ENCODE measurements around the gene MORN1.
"Not testable (repeated sequence)": the region's sequence is repeated elsewhere in the genome, so short reads cannot be mapped to it uniquely, and the experiment has no call there.

MORN1 gene

DNA sequence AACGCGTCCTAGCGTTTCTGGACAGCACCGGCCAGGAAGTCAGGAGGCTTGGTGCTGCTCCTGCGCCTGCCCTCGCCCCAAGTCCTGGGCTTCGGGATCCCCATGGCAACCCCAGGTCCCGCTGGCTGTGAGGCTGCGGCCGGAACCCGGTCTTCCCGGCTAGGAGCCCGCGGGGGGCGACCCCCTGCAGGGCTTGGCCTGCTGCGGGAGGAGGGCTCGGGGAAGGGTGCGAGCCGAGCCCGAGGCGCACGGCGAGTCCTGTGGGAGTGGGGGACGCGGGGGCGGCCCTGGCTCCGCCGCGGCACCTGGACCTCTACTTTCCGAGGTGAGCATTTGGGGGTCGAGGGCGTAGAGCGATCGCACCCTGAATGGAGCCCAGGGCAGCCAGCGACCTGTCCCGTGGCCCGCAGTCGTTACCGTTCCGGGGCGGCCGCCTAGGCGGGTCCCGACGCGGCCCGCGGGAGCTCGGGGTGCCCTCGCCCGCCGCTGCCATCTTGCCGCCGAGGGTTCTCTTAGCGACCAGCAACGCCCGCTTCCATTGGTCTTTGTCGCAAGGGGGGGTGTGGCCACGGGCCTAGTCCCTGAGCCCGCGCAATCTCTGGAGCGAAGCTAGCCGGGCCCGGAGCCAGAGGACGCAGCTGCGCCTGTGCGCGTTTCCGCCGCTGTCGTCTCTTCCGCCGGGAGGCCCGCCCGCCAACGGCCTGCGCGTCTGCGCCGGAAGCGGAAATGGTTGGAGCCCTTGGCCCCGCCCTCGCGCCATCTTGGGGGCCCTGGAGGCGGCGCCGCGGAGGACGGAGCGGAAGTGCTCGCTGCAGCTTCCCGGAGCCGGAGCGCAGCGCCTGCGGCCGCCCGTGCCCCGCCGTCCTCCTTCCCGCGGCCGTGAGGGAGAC is at the start of gene MORN1, which contains the start of gene RER1:
MORN1 (minus strand) TSS at position 514 of the 890 bp plus-strand sequence; CDS start at position 493, 21 bp downstream.
RER1 (plus strand) TSS at position 801 of the 890 bp plus-strand sequence. CDS start 3,950 bp downstream, outside the sequence.
- peak within 1 kb of the TSS; percentile 82 for H3K4me3 ChIP-seq (replicated peaks; ENCODE audit: low read depth, low read length)
- peak; percentile 99 for DNase-seq (ENCODE audit: low read depth)
- TF ChIP-seq, protein P1, sequence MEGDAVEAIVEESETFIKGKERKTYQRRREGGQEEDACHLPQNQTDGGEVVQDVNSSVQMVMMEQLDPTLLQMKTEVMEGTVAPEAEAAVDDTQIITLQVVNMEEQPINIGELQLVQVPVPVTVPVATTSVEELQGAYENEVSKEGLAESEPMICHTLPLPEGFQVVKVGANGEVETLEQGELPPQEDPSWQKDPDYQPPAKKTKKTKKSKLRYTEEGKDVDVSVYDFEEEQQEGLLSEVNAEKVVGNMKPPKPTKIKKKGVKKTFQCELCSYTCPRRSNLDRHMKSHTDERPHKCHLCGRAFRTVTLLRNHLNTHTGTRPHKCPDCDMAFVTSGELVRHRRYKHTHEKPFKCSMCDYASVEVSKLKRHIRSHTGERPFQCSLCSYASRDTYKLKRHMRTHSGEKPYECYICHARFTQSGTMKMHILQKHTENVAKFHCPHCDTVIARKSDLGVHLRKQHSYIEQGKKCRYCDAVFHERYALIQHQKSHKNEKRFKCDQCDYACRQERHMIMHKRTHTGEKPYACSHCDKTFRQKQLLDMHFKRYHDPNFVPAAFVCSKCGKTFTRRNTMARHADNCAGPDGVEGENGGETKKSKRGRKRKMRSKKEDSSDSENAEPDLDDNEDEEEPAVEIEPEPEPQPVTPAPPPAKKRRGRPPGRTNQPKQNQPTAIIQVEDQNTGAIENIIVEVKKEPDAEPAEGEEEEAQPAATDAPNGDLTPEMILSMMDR (IDR thresholded peaks at IDR 0.05; ENCODE audit: low read length, missing control alignments) = no peak

DNA sequence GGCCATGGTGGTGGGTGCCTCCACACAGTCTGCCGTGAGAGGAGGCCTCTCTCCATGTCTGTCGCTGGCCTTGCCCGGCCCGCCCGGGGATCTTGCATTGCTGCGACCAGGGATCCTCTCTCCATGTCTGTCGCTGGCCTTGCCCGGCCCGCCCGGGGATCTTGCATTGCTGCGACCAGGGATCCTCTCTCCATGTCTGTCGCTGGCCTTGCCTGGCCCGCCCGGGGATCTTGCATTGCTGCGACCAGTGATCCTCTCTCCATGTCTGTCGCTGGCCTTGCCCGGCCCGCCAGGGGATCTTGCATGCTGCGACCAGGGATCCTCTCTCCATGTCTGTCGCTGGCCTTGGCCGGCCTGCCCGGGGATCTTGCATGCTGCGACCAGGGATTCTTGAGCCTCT is 49.0 kb upstream of the MORN1 start:
- H3K4me3 ChIP-seq (replicated peaks; ENCODE audit: low read depth, low read length); DNase-seq (ENCODE audit: low read depth): not testable (repeated sequence)

DNA sequence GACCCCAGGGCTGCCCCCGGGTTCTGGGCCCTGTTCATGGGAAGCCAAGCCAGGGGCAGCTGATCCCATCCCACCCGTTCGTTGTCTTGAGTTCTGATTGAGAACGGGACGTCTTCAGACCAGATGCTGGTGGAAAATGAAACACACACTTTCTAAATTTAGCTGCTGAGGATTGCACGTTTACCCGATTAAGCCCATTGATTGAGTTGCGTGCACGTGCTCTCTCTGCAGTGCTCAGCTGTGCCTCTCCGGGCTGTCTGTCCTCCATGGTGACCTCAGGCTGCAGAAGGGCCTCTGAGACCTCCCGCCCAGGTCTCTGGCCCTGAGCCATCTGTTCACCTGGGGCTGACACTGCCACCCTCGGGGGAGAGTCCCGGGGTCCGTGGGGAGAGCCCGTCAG is 48.0 kb upstream of the MORN1 start:
- no peak for DNase-seq (ENCODE audit: low read depth)
- no peak overlapping the region for H3K4me3 ChIP-seq (replicated peaks; ENCODE audit: low read depth, low read length)
- TF ChIP-seq, protein P1 (IDR thresholded peaks at IDR 0.05; ENCODE audit: low read length, missing control alignments) = no peak

DNA sequence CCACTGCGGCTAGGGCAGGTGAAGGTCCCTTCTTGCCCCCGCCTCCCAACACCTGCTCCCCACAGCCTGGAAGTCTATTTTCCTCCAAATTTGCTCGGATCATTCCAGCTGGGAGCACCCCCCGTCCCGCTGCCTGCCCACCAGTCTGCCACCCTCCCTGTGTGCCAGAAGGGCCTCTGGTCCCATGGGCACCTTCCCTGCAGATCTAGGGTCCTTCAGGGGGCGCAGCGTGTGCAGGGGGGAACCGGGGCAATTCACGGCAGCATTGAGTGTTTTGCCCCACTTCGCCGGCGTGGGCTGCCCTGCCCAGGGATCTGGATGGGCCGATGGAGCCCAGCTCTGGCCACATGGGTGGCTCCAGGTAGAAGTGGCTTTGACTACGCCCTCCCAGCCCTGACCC is 47.3 kb upstream of the MORN1 start:
- no peak for DNase-seq (ENCODE audit: low read depth)
- H3K4me3 ChIP-seq (replicated peaks; ENCODE audit: low read depth, low read length) = no peak overlapping the region
- TF ChIP-seq, protein P1 (IDR thresholded peaks at IDR 0.05; ENCODE audit: low read length, missing control alignments) = no peak

DNA sequence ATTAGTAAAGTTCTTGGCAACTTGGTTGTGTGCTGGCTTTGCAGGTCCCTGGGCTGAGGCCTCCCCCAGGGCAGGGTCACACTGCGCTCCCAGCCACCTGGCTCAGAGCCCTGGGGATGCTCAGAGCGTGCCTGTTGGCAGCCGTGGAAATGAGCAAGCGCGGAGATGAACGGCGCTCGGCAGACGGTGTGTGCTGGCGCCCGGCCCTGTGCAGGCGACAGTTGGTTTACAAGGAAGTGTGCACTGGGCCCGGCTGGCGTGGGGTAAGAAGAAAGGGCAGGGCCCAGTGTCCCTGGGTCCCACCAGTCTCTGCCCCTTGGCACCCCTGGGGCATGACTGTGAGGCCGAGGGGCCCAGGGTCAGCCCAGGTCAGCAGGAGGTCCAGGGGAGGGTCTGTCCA is 46.7 kb upstream of the MORN1 start:
- TF ChIP-seq, protein P1 (IDR thresholded peaks at IDR 0.05; ENCODE audit: low read length, missing control alignments) = no peak
- DNase-seq (ENCODE audit: low read depth) = no peak
- no peak overlapping the region for H3K4me3 ChIP-seq (replicated peaks; ENCODE audit: low read depth, low read length)

DNA sequence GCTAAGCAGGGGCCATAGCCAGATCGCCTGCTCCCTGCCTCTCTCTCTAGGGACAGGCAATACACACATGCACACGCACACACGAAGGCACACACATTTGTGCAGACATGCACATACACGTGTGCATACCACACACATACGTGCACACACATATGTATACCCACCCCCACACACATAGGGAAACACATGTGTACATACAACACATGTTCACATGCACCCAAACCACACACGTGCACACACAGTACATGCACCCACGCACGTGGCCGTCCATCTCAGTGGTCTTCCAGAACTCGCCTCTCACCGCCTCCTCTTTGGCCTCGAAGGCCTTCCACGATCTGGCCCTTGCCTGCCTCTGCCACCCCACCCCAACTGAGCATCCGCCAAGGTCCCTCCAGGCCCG is 46.3 kb upstream of the MORN1 start:
- TF ChIP-seq, protein P1 (IDR thresholded peaks at IDR 0.05; ENCODE audit: low read length, missing control alignments) = no peak
- no peak overlapping the region for H3K4me3 ChIP-seq (replicated peaks; ENCODE audit: low read depth, low read length)
- no peak for DNase-seq (ENCODE audit: low read depth)

DNA sequence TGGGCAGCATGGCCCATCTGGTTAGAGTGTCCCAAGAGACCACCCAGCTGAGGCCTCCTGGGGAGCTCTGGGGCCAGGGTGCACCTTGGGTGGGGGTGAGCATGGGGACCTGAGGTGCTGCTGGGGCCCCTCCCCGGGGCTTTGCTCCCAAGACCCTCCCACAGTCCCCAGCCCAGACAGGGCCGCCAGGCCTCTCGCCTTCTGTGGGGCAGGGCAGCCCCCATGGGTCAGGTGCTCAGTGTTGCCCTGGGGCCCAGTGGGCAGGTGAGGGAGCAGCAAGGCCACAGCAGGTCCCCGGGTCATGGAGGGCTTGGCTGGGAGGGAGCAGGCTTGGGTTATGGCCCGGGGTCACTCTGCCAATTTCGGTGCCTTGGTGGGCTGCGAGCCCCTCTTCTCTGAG is 45.5 kb upstream of the MORN1 start:
- no peak for DNase-seq (ENCODE audit: low read depth)
- H3K4me3 ChIP-seq (replicated peaks; ENCODE audit: low read depth, low read length) = no peak overlapping the region
- TF ChIP-seq, protein P1 (IDR thresholded peaks at IDR 0.05; ENCODE audit: low read length, missing control alignments) = no peak
